Mesenchymal stem cell (in vitro differentiated cells and primary cell): ENCODE data around the gene TCP11.
A peak's percentile ranks its signal among the peaks of the same experiment; 100 is the strongest.

Experiments
- DNase-seq: peaks from one replicate; pipeline ENCODE4 v3.0.0-alpha.2; 2013
- H2AFZ ChIP-seq: one replicate; pipeline ENCODE4 v1.6.1; 2013; ENCODE audit warnings: low read depth, mild to moderate bottlenecking, control low read depth, inconsistent platforms, low read length, moderate library complexity
- H2AK5ac ChIP-seq: 2 replicates; pipeline ENCODE4 v1.6.1; 2013; ENCODE audit warnings: low read length, moderate library complexity, mild to moderate bottlenecking, inconsistent platforms; ENCODE audit not compliant: severe bottlenecking
- H2BK120ac ChIP-seq: one replicate; pipeline ENCODE4 v1.6.1; 2013; ENCODE audit warnings: low read depth, mild to moderate bottlenecking, inconsistent platforms, low read length, moderate library complexity
- H2BK12ac ChIP-seq, 2 experiments: one replicate each; pipeline ENCODE4 v1.6.1; 2013; ENCODE audit warnings: inconsistent platforms in 2 of 2, low read length in 2 of 2, mild to moderate bottlenecking in 2 of 2, moderate library complexity in 2 of 2, control low read depth in 1 of 2
- H2BK15ac ChIP-seq: one replicate; pipeline ENCODE4 v1.6.1; 2013; ENCODE audit warnings: mild to moderate bottlenecking, low read depth, inconsistent platforms; ENCODE audit not compliant: poor library complexity, severe bottlenecking
- H2BK5ac ChIP-seq: 2 replicates; pipeline ENCODE4 v1.6.1; 2013; ENCODE audit warnings: low read depth, mild to moderate bottlenecking, low read length, control low read depth, inconsistent platforms; ENCODE audit not compliant: poor library complexity, severe bottlenecking
- H3K14ac ChIP-seq, 2 experiments: one replicate each; pipeline ENCODE4 v1.6.1; 2013; ENCODE audit warnings: inconsistent platforms in 2 of 2, low read length in 2 of 2, control low read depth in 1 of 2, mild to moderate bottlenecking in 1 of 2, moderate library complexity in 1 of 2
- H3K18ac ChIP-seq, 2 experiments: one replicate each; pipeline ENCODE4 v1.6.1; 2013; ENCODE audit warnings: inconsistent platforms in 2 of 2, low read length in 2 of 2, control low read depth in 1 of 2, low read depth in 1 of 2, mild to moderate bottlenecking in 1 of 2
- H3K23ac ChIP-seq, 2 experiments: one replicate each; pipeline ENCODE4 v1.6.1; 2013; ENCODE audit warnings: inconsistent platforms in 2 of 2, low read length in 2 of 2, mild to moderate bottlenecking in 2 of 2, moderate library complexity in 2 of 2, control low read depth in 1 of 2
- H3K27ac ChIP-seq: 2 replicates; pipeline ENCODE4 v1.5.1; 2013; ENCODE audit warnings: mild to moderate bottlenecking, moderate library complexity, low read length, control low read depth, inconsistent platforms; ENCODE audit not compliant: poor library complexity, severe bottlenecking
- H3K27me3 ChIP-seq, 2 experiments: 2 replicates each; pipeline versions ENCODE4 v1.6.1 to v1.7.0; 2013; ENCODE audit warnings: low read length in 2 of 2, mild to moderate bottlenecking in 2 of 2, moderate library complexity in 2 of 2, control low read depth in 1 of 2, inconsistent platforms in 1 of 2; ENCODE audit not compliant: control insufficient read depth in 1 of 2, insufficient read depth in 1 of 2
- H3K36me3 ChIP-seq, 2 experiments: 2 replicates each; pipeline versions ENCODE4 v1.6.1 to v1.7.0; 2013; ENCODE audit warnings: low read length in 2 of 2, control low read depth in 1 of 2, inconsistent platforms in 1 of 2, low read depth in 1 of 2, mild to moderate bottlenecking in 1 of 2; ENCODE audit not compliant: insufficient read depth in 2 of 2, control insufficient read depth in 1 of 2
- H3K4ac ChIP-seq, 2 experiments: one replicate each; pipeline ENCODE4 v1.6.1; 2013; ENCODE audit warnings: inconsistent platforms in 2 of 2, low read length in 2 of 2, mild to moderate bottlenecking in 2 of 2, moderate library complexity in 2 of 2, control low read depth in 1 of 2, low read depth in 1 of 2
- H3K4me1 ChIP-seq: 2 replicates; pipeline ENCODE4 v1.6.1; 2013; ENCODE audit warnings: low read depth, low read length, control low read depth; ENCODE audit not compliant: control insufficient read depth, insufficient read depth
- H3K4me2 ChIP-seq: 2 replicates; pipeline ENCODE4 v1.6.1; 2013; ENCODE audit warnings: low read length, mild to moderate bottlenecking, inconsistent platforms; ENCODE audit not compliant: poor library complexity, severe bottlenecking
- H3K4me3 ChIP-seq, 2 experiments: 2 replicates each; pipeline versions ENCODE4 v1.5.1 to v1.7.0; 2013; ENCODE audit warnings: low read length in 2 of 2, mild to moderate bottlenecking in 2 of 2, control low read depth in 1 of 2, low read depth in 1 of 2; ENCODE audit not compliant: insufficient read depth in 1 of 2
- H3K79me1 ChIP-seq: replicated peaks from 2 replicates; pipeline ENCODE4 v1.6.1; 2013; ENCODE audit warnings: mild to moderate bottlenecking, control low read depth, low read length, inconsistent platforms; ENCODE audit not compliant: poor library complexity, severe bottlenecking
- H3K9ac ChIP-seq: 2 replicates; pipeline ENCODE4 v1.7.0; 2013; ENCODE audit warnings: mild to moderate bottlenecking, low read length, moderate library complexity
- H3K9me3 ChIP-seq: 2 replicates; pipeline ENCODE4 v1.7.0; 2013; ENCODE audit warnings: mild to moderate bottlenecking, low read length; ENCODE audit not compliant: control insufficient read depth
- H4K8ac ChIP-seq: one replicate; pipeline ENCODE4 v1.6.1; 2013; ENCODE audit warnings: inconsistent platforms, mild to moderate bottlenecking, low read length, moderate library complexity
- H4K91ac ChIP-seq: one replicate; pipeline ENCODE4 v1.6.1; 2013; ENCODE audit warnings: mild to moderate bottlenecking, low read length, inconsistent platforms
- WGBS: methylation state at CpG from one replicate; pipeline ENCODE4 v1.1.7; 2013; ENCODE audit warnings: mixed read lengths; 5-methylcytosine and 5-hydroxymethylcytosine counted together

TCP11 gene

GRCh38 chr6:35154262-35154661 lies 13.1 kb upstream of the TCP11 start:
- Histone ChIP-seq H3K9ac (no peak overlapping the region), H3K27me3 (no peaks in the 10 kb centered on the region), H3K36me3 (no peaks in the 10 kb centered on the region), H2AK5ac (no peak overlapping the region), H3K9me3 (no peaks in the 10 kb centered on the region), H3K14ac (no peak overlapping the region), H2BK5ac (no peak overlapping the region), H3K27ac (no peak overlapping the region), H3K4me2 (no peak overlapping the region), H4K8ac (no peak overlapping the region), H3K79me1 (no peaks in the 10 kb centered on the region), H2BK15ac (no peak overlapping the region), H2AFZ (no peak overlapping the region), H3K18ac (no peak overlapping the region), H3K4me3 (no peak overlapping the region), H3K23ac (no peak overlapping the region), H2BK12ac (no peak overlapping the region), H3K4me1 (no peaks in the 10 kb centered on the region), H2BK120ac (no peak overlapping the region), H3K4ac (no peak overlapping the region), H4K91ac (no peak overlapping the region)
- WGBS, result 100% methylated on average over 1 of the region's 2 CpGs
- DNase-seq, result no peak

DNA sequence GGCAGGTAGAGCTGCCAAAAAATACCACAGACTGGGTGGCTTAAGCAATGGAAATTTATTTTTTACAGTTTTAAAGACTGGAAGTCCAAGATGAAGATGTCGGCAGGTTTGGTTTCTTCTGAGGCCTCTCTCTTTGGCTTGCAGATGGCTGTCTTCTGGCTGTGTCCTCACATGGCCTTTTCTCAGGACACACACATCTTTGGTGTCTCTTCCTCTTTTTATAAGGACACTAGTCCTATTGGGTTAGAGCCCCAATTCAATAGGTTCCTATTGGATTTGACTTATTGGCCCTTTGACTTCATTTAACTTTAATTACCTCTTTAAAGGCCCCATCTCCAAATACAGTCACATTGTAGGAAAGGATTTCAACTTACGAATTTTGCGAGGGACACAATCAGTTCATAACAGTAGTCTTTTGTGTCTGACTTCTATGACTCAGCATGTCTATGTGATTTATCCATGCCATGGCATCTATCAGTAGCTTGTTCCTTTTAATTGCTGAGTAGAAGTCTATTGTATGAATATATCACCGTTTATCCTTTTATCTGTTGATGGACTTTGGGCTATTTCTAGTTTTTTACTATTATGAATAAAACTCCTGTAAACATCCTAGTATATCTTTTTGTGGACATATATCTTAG lies 11.0 kb upstream of the TCP11 start:
- peaks cover 6% of the 10 kb centered on the region for H3K4me1 ChIP-seq
- DNase-seq, result no peak
- H2BK12ac ChIP-seq, result no peak overlapping the region
- H4K91ac ChIP-seq, result no peak overlapping the region
- H3K9ac ChIP-seq, result no peak overlapping the region
- H3K27me3 ChIP-seq, result no peaks in the 10 kb centered on the region
- H2BK15ac ChIP-seq, result no peak overlapping the region
- no peak overlapping the region for H3K27ac ChIP-seq
- no peak overlapping the region for H3K14ac ChIP-seq
- H2AFZ ChIP-seq, result no peak overlapping the region
- no peak overlapping the region for H2AK5ac ChIP-seq
- no peak overlapping the region for H4K8ac ChIP-seq
- 74% methylated on average over 3 of the region's 4 CpGs for WGBS
- H3K36me3 ChIP-seq, result no peaks in the 10 kb centered on the region
- H3K9me3 ChIP-seq, result no peaks in the 10 kb centered on the region
- no peak overlapping the region for H3K23ac ChIP-seq
- no peak overlapping the region for H3K4ac ChIP-seq
- H3K4me2 ChIP-seq, result no peak overlapping the region
- no peaks in the 10 kb centered on the region for H3K79me1 ChIP-seq
- no peak overlapping the region for H3K4me3 ChIP-seq
- H2BK120ac ChIP-seq, result no peak overlapping the region
- H3K18ac ChIP-seq, result no peak overlapping the region
- H2BK5ac ChIP-seq, result no peak overlapping the region

DNA sequence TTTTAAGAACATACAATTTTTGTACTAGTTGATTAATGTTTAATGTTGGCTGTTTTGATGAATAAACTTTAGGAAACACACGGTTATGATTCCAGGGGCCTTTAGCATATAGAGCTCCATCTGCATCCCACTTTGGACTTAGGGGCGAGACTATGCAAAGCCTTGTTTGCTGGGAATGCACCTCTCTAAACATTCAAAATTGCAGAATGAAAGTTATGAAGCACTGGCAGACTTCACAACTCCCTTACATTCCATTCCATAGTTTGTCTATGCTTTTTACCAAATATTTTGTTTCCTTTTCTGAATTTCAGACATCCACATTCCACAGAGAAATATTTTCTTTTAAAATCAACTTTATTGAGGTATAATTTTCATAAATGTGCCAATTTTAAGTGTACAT lies 10.3 kb upstream of the TCP11 start:
- H3K4ac ChIP-seq, result no peak overlapping the region
- H3K14ac ChIP-seq, result no peak overlapping the region
- H4K8ac ChIP-seq, result no peak overlapping the region
- H3K4me1 ChIP-seq, result peaks cover 6% of the 10 kb centered on the region
- no peak overlapping the region for H3K9ac ChIP-seq
- no peak overlapping the region for H3K18ac ChIP-seq
- no peak overlapping the region for H2AFZ ChIP-seq
- H2BK12ac ChIP-seq, result no peak overlapping the region
- H2BK5ac ChIP-seq, result no peak overlapping the region
- H2AK5ac ChIP-seq, result no peak overlapping the region
- no peaks in the 10 kb centered on the region for H3K36me3 ChIP-seq
- H2BK15ac ChIP-seq, result no peak overlapping the region
- no peak overlapping the region for H3K4me3 ChIP-seq
- H2BK120ac ChIP-seq, result no peak overlapping the region
- H4K91ac ChIP-seq, result no peak overlapping the region
- WGBS, result 99% methylated on average over 2 of the region's 2 CpGs
- H3K23ac ChIP-seq, result no peak overlapping the region
- H3K9me3 ChIP-seq, result no peaks in the 10 kb centered on the region
- no peaks in the 10 kb centered on the region for H3K27me3 ChIP-seq
- no peak overlapping the region for H3K27ac ChIP-seq
- no peak overlapping the region for H3K4me2 ChIP-seq
- no peak for DNase-seq
- H3K79me1 ChIP-seq, result no peaks in the 10 kb centered on the region

DNA sequence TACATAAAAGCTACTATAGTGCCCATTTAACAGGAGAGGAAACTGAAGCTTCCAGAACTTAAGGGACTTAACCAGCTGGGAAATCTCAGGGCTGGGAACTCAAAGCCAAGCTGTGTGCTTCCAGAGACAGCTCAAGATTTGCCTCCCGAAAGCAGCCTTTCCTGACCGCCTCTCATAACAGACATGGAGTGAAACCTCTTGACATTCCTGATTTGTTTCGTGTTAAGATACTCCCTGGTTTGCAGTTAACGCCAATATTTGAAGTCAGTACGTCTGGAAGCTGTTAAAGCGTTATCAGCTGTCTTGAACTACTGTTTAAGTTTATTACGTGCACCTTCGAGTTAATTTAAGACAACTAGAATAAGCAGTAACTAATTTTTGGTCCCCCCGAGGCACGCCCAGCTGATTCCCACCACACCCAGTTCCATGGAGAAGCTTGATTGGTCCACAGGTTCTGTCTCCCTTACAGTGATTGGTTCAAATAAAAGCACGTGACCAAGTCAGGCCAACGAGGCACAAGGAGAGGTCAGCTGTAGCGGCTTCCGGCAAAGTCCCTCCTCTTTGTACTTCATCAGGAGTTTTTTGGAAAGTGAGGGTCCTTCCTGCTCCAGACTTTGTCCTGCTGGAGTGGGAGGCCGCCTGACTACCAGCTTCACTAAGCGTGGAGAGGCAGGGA lies 8.9 kb upstream of the TCP11 start:
- H3K79me1 ChIP-seq, result no peaks in the 10 kb centered on the region
- H3K4me2 ChIP-seq, result no peak overlapping the region
- no peak overlapping the region for H3K18ac ChIP-seq
- DNase-seq, result no peak
- no peak overlapping the region for H3K23ac ChIP-seq
- no peak overlapping the region for H4K8ac ChIP-seq
- no peak overlapping the region for H4K91ac ChIP-seq
- no peak overlapping the region for H3K14ac ChIP-seq
- no peaks in the 10 kb centered on the region for H3K9me3 ChIP-seq
- H3K4ac ChIP-seq, result no peak overlapping the region
- H2BK120ac ChIP-seq, result no peak overlapping the region
- H2BK5ac ChIP-seq, result no peak overlapping the region
- no peaks in the 10 kb centered on the region for H3K27me3 ChIP-seq
- WGBS, result 80% methylated on average over 16 of the region's 16 CpGs
- peaks cover 6% of the 10 kb centered on the region for H3K4me1 ChIP-seq
- H2AK5ac ChIP-seq, result no peak overlapping the region
- H3K27ac ChIP-seq, result no peak overlapping the region
- no peak overlapping the region for H2AFZ ChIP-seq
- peak overlapping the region in 1 of 2 experiments; percentile 54 for H2BK12ac ChIP-seq
- H3K36me3 ChIP-seq, result no peaks in the 10 kb centered on the region
- no peak overlapping the region for H3K4me3 ChIP-seq
- no peak overlapping the region for H3K9ac ChIP-seq
- H2BK15ac ChIP-seq, result no peak overlapping the region
